Stimulated activated memory B cell treated with anti-CD40 and anti-IgM and Interleukin-4, amounts not matched to agents 10 μg/mL and 1 μg/mL and 100 μg/mL, for 72 hours (primary cell): Measurements from ENCODE around the gene SINHCAF.
"Not testable (repeated sequence)": the region's sequence is repeated elsewhere in the genome, so short reads cannot be mapped to it uniquely, and the experiment has no call there.

Source experiments
- ATAC-seq: fragments of 150-1000 bp; cut with Tn5 transposase; 2 replicates; pipeline ENCODE4 v1.10.0; 2021
- H3K27ac Mint-ChIP-seq: one replicate; pipeline ENCODE4 v1.8.0; 2022; ENCODE audit warnings: mild to moderate bottlenecking, mixed read lengths
- H3K27me3 Mint-ChIP-seq: one replicate; pipeline ENCODE4 v1.8.0; 2022; ENCODE audit warnings: mixed read lengths
- H3K36me3 Mint-ChIP-seq: one replicate; pipeline ENCODE4 v1.8.0; 2022; ENCODE audit warnings: mixed read lengths
- H3K4me1 Mint-ChIP-seq: one replicate; pipeline ENCODE4 v1.8.0; 2022; ENCODE audit warnings: mixed read lengths
- H3K4me3 Mint-ChIP-seq: one replicate; pipeline ENCODE4 v1.8.0; 2022; ENCODE audit warnings: mild to moderate bottlenecking, moderate library complexity, mixed read lengths
- H3K9me3 Mint-ChIP-seq: one replicate; pipeline ENCODE4 v1.8.0; 2022; ENCODE audit warnings: mixed read lengths

The SINHCAF gene, protein sequence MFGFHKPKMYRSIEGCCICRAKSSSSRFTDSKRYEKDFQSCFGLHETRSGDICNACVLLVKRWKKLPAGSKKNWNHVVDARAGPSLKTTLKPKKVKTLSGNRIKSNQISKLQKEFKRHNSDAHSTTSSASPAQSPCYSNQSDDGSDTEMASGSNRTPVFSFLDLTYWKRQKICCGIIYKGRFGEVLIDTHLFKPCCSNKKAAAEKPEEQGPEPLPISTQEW

DNA sequence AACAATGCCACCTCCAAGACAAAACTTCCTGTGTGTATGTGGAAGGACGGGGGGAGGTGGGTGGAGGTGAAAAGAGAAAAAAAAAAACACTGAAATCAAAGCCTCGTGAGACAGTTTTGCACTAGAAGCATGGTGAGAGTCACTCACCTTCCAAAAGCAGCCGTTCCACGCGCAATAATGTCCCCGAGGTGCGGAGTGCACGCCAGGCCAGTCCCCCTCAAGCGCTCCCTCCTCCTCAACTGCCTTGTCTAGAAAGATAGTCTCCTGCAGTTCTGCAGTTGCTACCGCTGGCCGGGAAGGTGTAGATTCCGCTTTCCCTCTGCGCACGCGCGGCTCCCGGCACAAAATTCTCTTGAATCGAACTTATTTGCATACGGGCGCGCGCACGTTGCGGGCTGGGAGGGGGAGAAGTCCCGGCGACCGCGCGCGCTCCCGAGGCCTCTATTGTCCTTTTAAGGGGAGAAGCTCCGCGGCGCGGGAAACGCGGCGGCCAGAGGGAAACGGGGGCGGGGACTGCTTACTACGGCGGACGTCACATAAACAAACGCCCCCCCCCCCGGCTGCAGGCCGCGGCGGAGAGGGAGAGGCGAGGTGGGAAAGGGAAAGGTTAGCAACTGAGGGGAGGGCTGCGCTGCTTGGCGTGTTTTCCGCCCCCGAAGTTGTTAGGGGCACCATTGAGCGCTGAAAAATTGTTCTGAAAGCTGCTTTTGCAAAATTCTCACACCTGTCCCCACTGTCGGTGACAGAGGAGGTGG lies at the start of gene SINHCAF:
SINHCAF (minus strand) TSS at position 274 of the 755 bp plus-strand sequence. CDS start 27,946 bp downstream, outside the sequence.
- no peaks in the 10 kb centered on the region for H3K27me3 Mint-ChIP-seq
- H3K27ac Mint-ChIP-seq: peak within 1 kb of the TSS; percentile 92
- no peaks in the 10 kb centered on the region for H3K36me3 Mint-ChIP-seq
- peaks cover 26% of the 10 kb centered on the region for H3K4me1 Mint-ChIP-seq
- H3K9me3 Mint-ChIP-seq: no peaks in the 10 kb centered on the region
- peak; percentile 84 for ATAC-seq
- peak within 1 kb of the TSS; percentile 99 for H3K4me3 Mint-ChIP-seq

DNA sequence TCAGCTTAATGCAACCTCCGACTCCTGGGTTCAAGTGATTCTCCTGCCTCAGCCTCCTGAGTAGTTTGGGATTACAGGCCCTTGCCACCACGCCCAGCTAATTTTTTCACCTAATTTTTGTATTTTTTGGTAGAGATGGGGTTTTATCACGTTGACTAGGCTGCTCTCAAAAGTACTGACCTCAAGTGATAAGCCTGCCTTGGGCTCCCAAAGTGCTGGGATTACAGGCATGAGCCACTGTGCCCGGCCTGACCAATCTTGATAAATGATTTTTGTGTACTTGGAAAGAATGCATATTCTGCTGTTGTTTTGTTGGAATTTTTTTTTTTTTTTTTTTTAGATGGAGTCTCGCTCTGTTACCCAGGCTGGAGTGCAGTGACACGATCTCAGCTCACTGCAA lies 49.5 kb upstream of the SINHCAF start:
- not testable (repeated sequence) for ATAC-seq, H3K9me3 Mint-ChIP-seq, H3K4me3 Mint-ChIP-seq, H3K27me3 Mint-ChIP-seq, H3K4me1 Mint-ChIP-seq, H3K27ac Mint-ChIP-seq, H3K36me3 Mint-ChIP-seq

- no peak overlapping the region for H3K27ac Mint-ChIP-seq
- H3K4me3 Mint-ChIP-seq: no peak overlapping the region
- H3K36me3 Mint-ChIP-seq: no peaks in the 10 kb centered on the region
- H3K4me1 Mint-ChIP-seq: peaks cover 6% of the 10 kb centered on the region
- H3K27me3 Mint-ChIP-seq: no peaks in the 10 kb centered on the region
- no peaks in the 10 kb centered on the region for H3K9me3 Mint-ChIP-seq
- no peak for ATAC-seq
These were observed 45.3 kb upstream of the SINHCAF start for GRCh38 chr12:31371256-31371620.

- no peak for ATAC-seq
- Mint-ChIP-seq H3K9me3 (no peaks in the 10 kb centered on the region), H3K27me3 (no peaks in the 10 kb centered on the region), H3K27ac (no peak overlapping the region), H3K4me3 (no peak overlapping the region), H3K4me1 (peaks cover 6% of the 10 kb centered on the region), H3K36me3 (no peaks in the 10 kb centered on the region)
These were observed 44.7 kb upstream of the SINHCAF start for GRCh38 chr12:31370531-31371255.

- no peak for ATAC-seq
- peaks cover 6% of the 10 kb centered on the region for H3K4me1 Mint-ChIP-seq
These were observed 44.0 kb upstream of the SINHCAF start for GRCh38 chr12:31369712-31370521.

DNA sequence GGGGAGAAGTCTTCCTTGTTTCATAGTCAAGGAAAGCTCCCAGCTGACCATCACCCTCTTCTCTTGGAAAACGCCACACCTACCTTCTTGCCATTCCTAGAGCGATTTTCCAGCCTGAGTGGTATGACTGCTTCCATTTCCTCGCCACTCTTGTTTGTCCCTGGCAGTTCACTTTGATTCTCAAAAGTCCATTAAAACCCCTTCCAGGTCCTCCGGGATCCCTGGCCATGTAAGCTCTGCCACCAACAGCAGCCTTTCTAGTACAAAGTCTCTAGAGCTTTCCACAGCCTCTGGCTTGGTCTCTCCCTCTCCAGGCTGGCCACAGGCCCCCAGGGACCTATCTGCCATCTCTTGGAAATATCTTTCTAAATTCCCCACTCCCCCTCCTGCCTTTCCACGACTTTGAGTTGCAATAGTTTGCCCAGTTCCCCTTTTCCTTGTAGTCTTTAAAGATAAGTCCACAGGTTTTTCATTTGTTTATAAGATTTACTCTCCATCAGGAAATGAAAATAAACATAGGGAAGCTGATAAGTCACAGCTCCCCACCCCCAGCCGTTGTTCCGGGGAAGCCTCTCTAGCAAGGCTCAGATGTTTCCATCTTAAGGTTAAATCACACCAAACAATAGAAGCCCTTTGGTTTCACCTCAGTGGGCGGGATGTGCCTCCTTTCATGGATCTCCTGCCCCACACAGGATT lies 42.9 kb upstream of the SINHCAF start:
- Mint-ChIP-seq H3K27ac (no peak overlapping the region), H3K36me3 (no peaks in the 10 kb centered on the region), H3K27me3 (no peaks in the 10 kb centered on the region), H3K4me1 (peaks cover 7% of the 10 kb centered on the region), H3K9me3 (no peaks in the 10 kb centered on the region), H3K4me3 (no peak overlapping the region)
- ATAC-seq: no peak

More at GRCh38 chr12:31369712-31370521, 44.0 kb upstream of the SINHCAF start:
- no peak overlapping the region for H3K27ac Mint-ChIP-seq
- no peaks in the 10 kb centered on the region for H3K27me3 Mint-ChIP-seq
- no peaks in the 10 kb centered on the region for H3K36me3 Mint-ChIP-seq
- no peak overlapping the region for H3K4me3 Mint-ChIP-seq
- H3K9me3 Mint-ChIP-seq: no peaks in the 10 kb centered on the region

GRCh38 chr12:31366104-31366621 lies 40.2 kb upstream of the SINHCAF start:
- no peak for ATAC-seq
- Mint-ChIP-seq H3K9me3 (no peaks in the 10 kb centered on the region), H3K27ac (no peak overlapping the region), H3K27me3 (no peaks in the 10 kb centered on the region), H3K36me3 (no peaks in the 10 kb centered on the region), H3K4me1 (peaks cover 26% of the 10 kb centered on the region), H3K4me3 (no peak overlapping the region)

DNA sequence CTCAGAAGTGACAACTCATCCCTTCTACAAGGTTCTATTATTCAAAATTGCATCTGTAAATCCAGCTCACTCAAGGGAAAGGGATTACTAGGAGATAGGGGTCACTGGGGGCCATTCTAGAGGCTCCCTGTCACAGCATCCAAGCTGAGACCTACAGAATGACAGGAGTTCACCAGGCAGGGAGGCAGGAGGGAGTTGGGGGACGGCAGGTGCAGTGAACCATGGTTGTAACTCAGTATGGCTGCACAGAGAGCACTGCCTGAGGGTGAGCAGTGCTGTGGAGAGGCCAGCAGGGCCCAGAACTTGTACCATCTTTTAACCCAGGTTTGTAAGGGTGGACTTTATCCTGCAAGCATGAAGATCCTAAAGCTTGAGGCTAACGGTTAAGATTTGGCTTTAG lies 37.9 kb upstream of the SINHCAF start:
- Mint-ChIP-seq H3K4me3 (no peak overlapping the region), H3K36me3 (no peaks in the 10 kb centered on the region), H3K9me3 (no peaks in the 10 kb centered on the region), H3K27me3 (no peaks in the 10 kb centered on the region), H3K27ac (peak overlapping the region; percentile 84), H3K4me1 (peaks cover 22% of the 10 kb centered on the region)
- ATAC-seq: no peak

DNA sequence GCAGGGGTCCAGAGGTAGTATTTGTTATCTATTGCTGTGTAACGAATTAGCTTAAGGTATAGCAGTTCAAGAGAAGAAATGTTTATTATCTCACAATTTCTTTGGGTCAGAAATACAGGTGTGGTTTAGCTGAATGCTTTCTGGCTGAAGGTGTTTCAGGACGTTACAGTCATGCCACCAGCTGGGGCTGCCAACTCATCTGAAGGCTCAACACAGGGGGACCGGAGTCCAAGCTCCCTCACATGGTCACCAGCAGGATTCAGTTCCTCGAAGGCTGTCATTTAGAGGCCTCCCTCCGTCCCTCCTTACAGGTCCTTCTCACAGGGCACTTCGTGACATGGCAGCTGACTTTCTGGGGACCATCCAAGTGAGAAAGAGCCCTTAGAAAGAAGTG lies 37.5 kb upstream of the SINHCAF start:
- Mint-ChIP-seq H3K9me3 (no peaks in the 10 kb centered on the region), H3K27me3 (no peaks in the 10 kb centered on the region), H3K4me3 (no peak overlapping the region), H3K27ac (peak overlapping the region; percentile 84), H3K4me1 (peaks cover 20% of the 10 kb centered on the region), H3K36me3 (no peaks in the 10 kb centered on the region)
- ATAC-seq: no peak

DNA sequence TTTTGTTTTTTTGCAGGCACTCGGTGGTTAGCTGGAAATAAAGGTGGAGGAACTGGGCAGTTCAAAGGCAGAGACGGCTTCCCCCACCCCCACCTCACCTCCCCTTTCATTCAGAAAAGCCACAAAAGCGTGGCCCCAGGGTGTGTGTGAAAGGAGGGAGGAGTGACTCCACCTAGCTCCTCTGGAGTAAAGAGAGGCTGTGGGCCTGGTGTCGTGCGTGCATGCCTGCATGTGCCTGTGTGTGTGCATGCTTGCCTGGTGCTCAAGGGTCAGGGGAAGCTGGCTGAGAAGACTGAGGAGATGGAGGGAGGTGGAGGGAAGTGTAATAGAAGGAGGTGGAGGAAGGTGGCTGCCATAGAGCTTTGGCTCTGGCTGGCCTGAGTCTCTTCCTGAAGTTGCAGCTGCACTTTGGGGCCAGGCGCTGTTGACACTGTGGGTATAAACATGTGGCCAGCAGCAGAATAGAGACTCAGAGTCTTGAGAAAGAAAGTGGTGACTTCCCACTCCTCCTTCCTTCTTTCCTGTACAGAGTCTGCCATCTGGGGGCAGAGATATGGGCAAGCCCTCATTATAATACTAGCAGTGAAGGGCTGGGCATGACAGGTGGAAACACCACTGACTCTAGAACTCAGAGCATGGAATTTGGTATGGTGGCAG lies 36.9 kb upstream of the SINHCAF start:
- H3K9me3 Mint-ChIP-seq: no peaks in the 10 kb centered on the region
- ATAC-seq: peak; percentile 88
- peak overlapping the region; percentile 55 for H3K4me3 Mint-ChIP-seq
- no peaks in the 10 kb centered on the region for H3K36me3 Mint-ChIP-seq
- H3K4me1 Mint-ChIP-seq: peaks cover 20% of the 10 kb centered on the region
- peak overlapping the region; percentile 84 for H3K27ac Mint-ChIP-seq
- H3K27me3 Mint-ChIP-seq: no peaks in the 10 kb centered on the region

- H3K27ac Mint-ChIP-seq: peak overlapping the region; percentile 84
These were observed 36.3 kb upstream of the SINHCAF start for GRCh38 chr12:31362115-31362758.

GRCh38 chr12:31361730-31362114 lies 35.8 kb upstream of the SINHCAF start:
- no peaks in the 10 kb centered on the region for H3K9me3 Mint-ChIP-seq
- H3K4me3 Mint-ChIP-seq: no peak overlapping the region
- no peak for ATAC-seq
- H3K27ac Mint-ChIP-seq: peak overlapping the region; percentile 84
- no peaks in the 10 kb centered on the region for H3K36me3 Mint-ChIP-seq
- H3K27me3 Mint-ChIP-seq: no peaks in the 10 kb centered on the region
- H3K4me1 Mint-ChIP-seq: peaks cover 20% of the 10 kb centered on the region

More at GRCh38 chr12:31362115-31362758, 36.3 kb upstream of the SINHCAF start:
- Mint-ChIP-seq H3K9me3 (no peaks in the 10 kb centered on the region), H3K4me1 (peaks cover 20% of the 10 kb centered on the region), H3K4me3 (peak overlapping the region; percentile 55), H3K36me3 (no peaks in the 10 kb centered on the region), H3K27me3 (no peaks in the 10 kb centered on the region)
- ATAC-seq: no peak

GRCh38 chr12:31355747-31356107 lies 29.8 kb upstream of the SINHCAF start:
- Mint-ChIP-seq H3K27me3 (no peaks in the 10 kb centered on the region), H3K4me3 (no peak overlapping the region), H3K4me1 (peaks cover 9% of the 10 kb centered on the region), H3K36me3 (no peaks in the 10 kb centered on the region), H3K27ac (no peak overlapping the region), H3K9me3 (no peaks in the 10 kb centered on the region)
- ATAC-seq: no peak
